WTC11 (cell line): ENCODE measurements around the gene LCLAT1. TPM values are rescaled to one million over a fixed set of nuclear protein-coding genes. Genes with fewer than 3 reads are reported as not detected.

Source experiments
- ATAC-seq: fragments of 200-7000 bp; cut with Tn5 transposase; 2 replicates; pipeline ENCODE4 v1.10.0; 2021; ENCODE audit warnings: mild to moderate bottlenecking, moderate library complexity
- CTCF ChIA-PET: fragments of 300-600 bp; sonication (Branson Sonifier 250); formaldehyde crosslinking; loops from one replicate; lab custom pipeline; 2021; ENCODE audit warnings: antibody characterized with exemption; lab: Charles Lee
- POLR2A ChIA-PET: fragments of 350-600 bp; sonication (Branson Sonifier 250); formaldehyde crosslinking; loops from one replicate; lab custom pipeline; 2021; ENCODE audit warnings: antibody characterized with exemption; lab: Charles Lee
- DNase-seq: peaks from one replicate; pipeline ENCODE4 v3.0.0; 2021; ENCODE audit warnings: low spot score
- H3K27ac Mint-ChIP-seq: 2 replicates; pipeline ENCODE4 v1.8.0; 2021; ENCODE audit warnings: mixed read lengths
- H3K27me3 Mint-ChIP-seq: 2 replicates; pipeline ENCODE4 v1.8.0; 2021; ENCODE audit warnings: low read depth, mild to moderate bottlenecking, moderate library complexity, mixed read lengths
- H3K36me3 Mint-ChIP-seq: 2 replicates; pipeline ENCODE4 v1.8.0; 2021; ENCODE audit warnings: mixed read lengths
- H3K4me1 Mint-ChIP-seq: 2 replicates; pipeline ENCODE4 v1.8.0; 2022; ENCODE audit warnings: mixed read lengths
- H3K4me3 Mint-ChIP-seq: 2 replicates; pipeline ENCODE4 v1.8.0; 2021; ENCODE audit warnings: mild to moderate bottlenecking, moderate library complexity, mixed read lengths
- H3K9me3 Mint-ChIP-seq: 2 replicates; pipeline ENCODE4 v1.8.0; 2021; ENCODE audit warnings: mixed read lengths
- CREM ChIP-seq: sonication (generic); formaldehyde crosslinking; IDR thresholded peaks from 2 replicates; pipeline ENCODE4 v1.8.1; 2022; ENCODE audit warnings: mild to moderate bottlenecking, missing genetic modification reagents, moderate library complexity
- FOXP1 ChIP-seq: sonication (generic); formaldehyde crosslinking; IDR thresholded peaks from 2 replicates; pipeline ENCODE4 v1.8.0; 2022; ENCODE audit warnings: missing genetic modification reagents, mild to moderate bottlenecking, moderate library complexity, borderline replicate concordance
- IRF2 ChIP-seq: sonication (generic); formaldehyde crosslinking; IDR thresholded peaks from 2 replicates; pipeline ENCODE4 v1.8.0; 2022; ENCODE audit warnings: low read depth, missing genetic modification reagents, borderline replicate concordance
- KAT7 ChIP-seq: sonication (generic); formaldehyde crosslinking; IDR thresholded peaks from 2 replicates; pipeline ENCODE4 v1.8.1; 2023; ENCODE audit warnings: missing genetic modification reagents, mild to moderate bottlenecking, borderline replicate concordance
- NFATC4 ChIP-seq: fragments of 250-450 bp; sonication (Bioruptor Pico); IDR thresholded peaks from 2 replicates; pipeline ENCODE4 v1.9.0; 2021; ENCODE audit warnings: mild to moderate bottlenecking
- NFYB ChIP-seq: sonication (generic); formaldehyde crosslinking; conservative IDR thresholded peaks from 2 replicates; pipeline ENCODE4 v1.8.0; 2022; ENCODE audit warnings: low read depth, missing genetic modification reagents
- NR2C2 ChIP-seq: sonication (generic); formaldehyde crosslinking; IDR thresholded peaks from 2 replicates; pipeline ENCODE4 v1.8.0; 2022; ENCODE audit warnings: mild to moderate bottlenecking, missing genetic modification reagents
- SMAD4 ChIP-seq: sonication (generic); formaldehyde crosslinking; IDR thresholded peaks from 2 replicates; pipeline ENCODE4 v1.8.0; 2022; ENCODE audit warnings: mild to moderate bottlenecking, missing genetic modification reagents
- USF2 ChIP-seq: sonication (generic); formaldehyde crosslinking; IDR thresholded peaks from 2 replicates; pipeline ENCODE4 v1.8.1; 2023; ENCODE audit warnings: mild to moderate bottlenecking, missing genetic modification reagents, moderate library complexity
- ZNF263 ChIP-seq: sonication (generic); formaldehyde crosslinking; IDR thresholded peaks from 2 replicates; pipeline ENCODE4 v1.8.1; 2022; ENCODE audit warnings: low read depth, mild to moderate bottlenecking, moderate library complexity, missing genetic modification reagents
- ZNF317 ChIP-seq: sonication (generic); formaldehyde crosslinking; IDR thresholded peaks from 2 replicates; pipeline ENCODE4 v1.8.1; 2023; ENCODE audit warnings: low read depth, mild to moderate bottlenecking, moderate library complexity, missing genetic modification reagents, borderline replicate concordance
- ZNF416 ChIP-seq: fragments of 250-450 bp; sonication (Bioruptor Pico); IDR thresholded peaks from 2 replicates; pipeline ENCODE4 v1.9.0; 2021; ENCODE audit warnings: mild to moderate bottlenecking, inconsistent platforms
- ZNF671 ChIP-seq: fragments of 250-450 bp; sonication (Bioruptor Pico); IDR thresholded peaks from 2 replicates; pipeline ENCODE4 v1.8.0; 2021; ENCODE audit warnings: mild to moderate bottlenecking
- ZSCAN18 ChIP-seq: fragments of 250-450 bp; sonication (Bioruptor Pico); IDR thresholded peaks from 2 replicates; pipeline ENCODE4 v2.1.2; 2022; ENCODE audit warnings: mild to moderate bottlenecking, moderate library complexity
- total RNA-seq: library from RNA; stranded (reverse); gene quantifications from 3 replicates; pipeline ENCODE4 v1.2.3, GENCODE V29; 2021
- TF ChIP-seq, protein P1 (sequence below): sonication (generic); formaldehyde crosslinking; IDR thresholded peaks from 2 replicates; pipeline ENCODE4 v1.8.1; 2023; ENCODE audit warnings: mild to moderate bottlenecking, missing genetic modification reagents
- TF ChIP-seq, protein P2 (sequence below): sonication (generic); formaldehyde crosslinking; IDR thresholded peaks from 2 replicates; pipeline ENCODE4 v1.8.1; 2022; ENCODE audit warnings: mild to moderate bottlenecking, moderate library complexity, missing genetic modification reagents
- TF ChIP-seq, protein P3 (sequence below): fragments of 250-450 bp; sonication (Bioruptor Pico); IDR thresholded peaks from 2 replicates; pipeline ENCODE4 v1.9.0; 2021; ENCODE audit warnings: mild to moderate bottlenecking, borderline replicate concordance
- TF ChIP-seq, protein P4 (sequence below): sonication (generic); formaldehyde crosslinking; conservative IDR thresholded peaks from 2 replicates; pipeline ENCODE4 v1.8.1; 2022; ENCODE audit warnings: mild to moderate bottlenecking, missing genetic modification reagents

LCLAT1 gene
- total RNA-seq, 1 experiment from 2014 or later, result 22.3 TPM

GRCh38 chr2:30446602-30447148, 371 bp upstream of the LCLAT1 start:
- peaks cover 5% of the 10 kb centered on the region; the same call in 1 of the 2 replicates for H3K36me3 Mint-ChIP-seq
- H3K4me3 Mint-ChIP-seq, result peak overlapping the region; percentile 87
- ChIA-PET CTCF (interaction anchor here (0.6 to 2.5 kb wide), 5 partner anchors 56 to 265 kb away, joined by 3 to 11 read pairs (median 4); no protein-coding TSS in a partner anchor), POLR2A (no interaction called here)
- no peaks in the 10 kb centered on the region for H3K9me3 Mint-ChIP-seq
- TF ChIP-seq ZNF671, result no peak
- TF ChIP-seq ZNF263, result no peak
- TF ChIP-seq FOXP1, result no peak
- TF ChIP-seq, protein P1, sequence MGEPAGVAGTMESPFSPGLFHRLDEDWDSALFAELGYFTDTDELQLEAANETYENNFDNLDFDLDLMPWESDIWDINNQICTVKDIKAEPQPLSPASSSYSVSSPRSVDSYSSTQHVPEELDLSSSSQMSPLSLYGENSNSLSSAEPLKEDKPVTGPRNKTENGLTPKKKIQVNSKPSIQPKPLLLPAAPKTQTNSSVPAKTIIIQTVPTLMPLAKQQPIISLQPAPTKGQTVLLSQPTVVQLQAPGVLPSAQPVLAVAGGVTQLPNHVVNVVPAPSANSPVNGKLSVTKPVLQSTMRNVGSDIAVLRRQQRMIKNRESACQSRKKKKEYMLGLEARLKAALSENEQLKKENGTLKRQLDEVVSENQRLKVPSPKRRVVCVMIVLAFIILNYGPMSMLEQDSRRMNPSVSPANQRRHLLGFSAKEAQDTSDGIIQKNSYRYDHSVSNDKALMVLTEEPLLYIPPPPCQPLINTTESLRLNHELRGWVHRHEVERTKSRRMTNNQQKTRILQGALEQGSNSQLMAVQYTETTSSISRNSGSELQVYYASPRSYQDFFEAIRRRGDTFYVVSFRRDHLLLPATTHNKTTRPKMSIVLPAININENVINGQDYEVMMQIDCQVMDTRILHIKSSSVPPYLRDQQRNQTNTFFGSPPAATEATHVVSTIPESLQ (CRISPR knock-in tag), result no peak
- TF ChIP-seq IRF2 (CRISPR knock-in tag), result no peak
- no peak for TF ChIP-seq ZSCAN18 (CRISPR knock-in tag)
- no peak for TF ChIP-seq NFATC4 (CRISPR knock-in tag)
- TF ChIP-seq, protein P2, sequence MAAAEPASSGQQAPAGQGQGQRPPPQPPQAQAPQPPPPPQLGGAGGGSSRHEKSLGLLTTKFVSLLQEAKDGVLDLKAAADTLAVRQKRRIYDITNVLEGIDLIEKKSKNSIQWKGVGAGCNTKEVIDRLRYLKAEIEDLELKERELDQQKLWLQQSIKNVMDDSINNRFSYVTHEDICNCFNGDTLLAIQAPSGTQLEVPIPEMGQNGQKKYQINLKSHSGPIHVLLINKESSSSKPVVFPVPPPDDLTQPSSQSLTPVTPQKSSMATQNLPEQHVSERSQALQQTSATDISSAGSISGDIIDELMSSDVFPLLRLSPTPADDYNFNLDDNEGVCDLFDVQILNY, result no peak
- no peak for TF ChIP-seq KAT7 (CRISPR knock-in tag)
- TF ChIP-seq ZNF317 (CRISPR knock-in tag), result no peak
- no peak for TF ChIP-seq CREM (CRISPR knock-in tag)
- TF ChIP-seq NFYB (CRISPR knock-in tag), result no peak
- TF ChIP-seq ZNF416, result no peak
- TF ChIP-seq NR2C2 (CRISPR knock-in tag), result no peak
- no peak for TF ChIP-seq USF2 (CRISPR knock-in tag)
- TF ChIP-seq, protein P3, sequence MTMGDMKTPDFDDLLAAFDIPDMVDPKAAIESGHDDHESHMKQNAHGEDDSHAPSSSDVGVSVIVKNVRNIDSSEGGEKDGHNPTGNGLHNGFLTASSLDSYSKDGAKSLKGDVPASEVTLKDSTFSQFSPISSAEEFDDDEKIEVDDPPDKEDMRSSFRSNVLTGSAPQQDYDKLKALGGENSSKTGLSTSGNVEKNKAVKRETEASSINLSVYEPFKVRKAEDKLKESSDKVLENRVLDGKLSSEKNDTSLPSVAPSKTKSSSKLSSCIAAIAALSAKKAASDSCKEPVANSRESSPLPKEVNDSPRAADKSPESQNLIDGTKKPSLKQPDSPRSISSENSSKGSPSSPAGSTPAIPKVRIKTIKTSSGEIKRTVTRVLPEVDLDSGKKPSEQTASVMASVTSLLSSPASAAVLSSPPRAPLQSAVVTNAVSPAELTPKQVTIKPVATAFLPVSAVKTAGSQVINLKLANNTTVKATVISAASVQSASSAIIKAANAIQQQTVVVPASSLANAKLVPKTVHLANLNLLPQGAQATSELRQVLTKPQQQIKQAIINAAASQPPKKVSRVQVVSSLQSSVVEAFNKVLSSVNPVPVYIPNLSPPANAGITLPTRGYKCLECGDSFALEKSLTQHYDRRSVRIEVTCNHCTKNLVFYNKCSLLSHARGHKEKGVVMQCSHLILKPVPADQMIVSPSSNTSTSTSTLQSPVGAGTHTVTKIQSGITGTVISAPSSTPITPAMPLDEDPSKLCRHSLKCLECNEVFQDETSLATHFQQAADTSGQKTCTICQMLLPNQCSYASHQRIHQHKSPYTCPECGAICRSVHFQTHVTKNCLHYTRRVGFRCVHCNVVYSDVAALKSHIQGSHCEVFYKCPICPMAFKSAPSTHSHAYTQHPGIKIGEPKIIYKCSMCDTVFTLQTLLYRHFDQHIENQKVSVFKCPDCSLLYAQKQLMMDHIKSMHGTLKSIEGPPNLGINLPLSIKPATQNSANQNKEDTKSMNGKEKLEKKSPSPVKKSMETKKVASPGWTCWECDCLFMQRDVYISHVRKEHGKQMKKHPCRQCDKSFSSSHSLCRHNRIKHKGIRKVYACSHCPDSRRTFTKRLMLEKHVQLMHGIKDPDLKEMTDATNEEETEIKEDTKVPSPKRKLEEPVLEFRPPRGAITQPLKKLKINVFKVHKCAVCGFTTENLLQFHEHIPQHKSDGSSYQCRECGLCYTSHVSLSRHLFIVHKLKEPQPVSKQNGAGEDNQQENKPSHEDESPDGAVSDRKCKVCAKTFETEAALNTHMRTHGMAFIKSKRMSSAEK (CRISPR knock-in tag), result no peak
- no peak for TF ChIP-seq SMAD4 (CRISPR knock-in tag)
- TF ChIP-seq, protein P4, sequence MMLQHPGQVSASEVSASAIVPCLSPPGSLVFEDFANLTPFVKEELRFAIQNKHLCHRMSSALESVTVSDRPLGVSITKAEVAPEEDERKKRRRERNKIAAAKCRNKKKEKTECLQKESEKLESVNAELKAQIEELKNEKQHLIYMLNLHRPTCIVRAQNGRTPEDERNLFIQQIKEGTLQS (CRISPR knock-in tag), result no peak
- peaks cover 16% of the 10 kb centered on the region for H3K4me1 Mint-ChIP-seq
- DNase-seq, result no peak
- H3K27me3 Mint-ChIP-seq, result peaks cover 13% of the 10 kb centered on the region
- H3K27ac Mint-ChIP-seq, result no peak overlapping the region; the same call in 1 of the 2 replicates
- no peak for ATAC-seq
